HepG2 (cell line): ENCODE data around the gene SCFD1. TPM values are rescaled to one million over a fixed set of nuclear protein-coding genes. Genes with fewer than 3 reads are reported as not detected.

Experiments used
- ADNP ChIP-seq: sonication (generic); formaldehyde crosslinking; IDR thresholded peaks from 2 replicates; pipeline ENCODE4 v1.4.0; 2020; ENCODE audit warnings: missing genetic modification reagents
- ASH2L ChIP-seq: fragments of 300-600, 200-600 bp; sonication (generic); IDR thresholded peaks from 2 replicates; pipeline ENCODE4 v1.7.0; 2017; ENCODE audit warnings: low read depth, mild to moderate bottlenecking, moderate library complexity, mixed read lengths, low read length; ENCODE audit not compliant: insufficient read length
- ATAD3A ChIP-seq: sonication (generic); formaldehyde crosslinking; IDR thresholded peaks from 2 replicates; pipeline ENCODE4 v1.4.0; 2020; ENCODE audit warnings: missing genetic modification reagents
- CREBL2 ChIP-seq: sonication (generic); formaldehyde crosslinking; IDR thresholded peaks from 2 replicates; pipeline ENCODE4 v1.8.1; 2023; ENCODE audit warnings: missing genetic modification reagents, mild to moderate bottlenecking, borderline replicate concordance
- HNF4A ChIP-seq: sonication (generic); formaldehyde crosslinking; IDR thresholded peaks from 2 replicates; pipeline ENCODE4 v1.4.0; 2020; ENCODE audit warnings: missing genetic modification reagents
- KLF16 ChIP-seq, 2 experiments: sonication (generic) in 1 of 2; formaldehyde crosslinking in 1 of 2; IDR thresholded peaks; 2 replicates each; pipeline versions ENCODE4 v1.6.1 to v1.8.0; 2016 to 2023; ENCODE audit warnings: missing genetic modification reagents in 2 of 2, missing compliant biosample characterization in 1 of 2
- NFKB2 ChIP-seq: sonication (generic); formaldehyde crosslinking; IDR thresholded peaks from 2 replicates; pipeline ENCODE4 v1.4.0; 2020; ENCODE audit warnings: missing genetic modification reagents, borderline replicate concordance
- ONECUT2 ChIP-seq: sonication (generic); formaldehyde crosslinking; IDR thresholded peaks from 2 replicates; pipeline ENCODE4 v1.4.0; 2020; ENCODE audit warnings: missing genetic modification reagents
- PRPF4 ChIP-seq: fragments of 200-400 bp; formaldehyde crosslinking; IDR thresholded peaks from 2 replicates; pipeline ENCODE4 v1.6.1; 2016; ENCODE audit warnings: low read length, low read depth; ENCODE audit not compliant: poor library complexity, severe bottlenecking
- RARG ChIP-seq: sonication (generic); formaldehyde crosslinking; IDR thresholded peaks from 2 replicates; pipeline ENCODE4 v1.4.0; 2020; ENCODE audit warnings: low read depth, mild to moderate bottlenecking, missing genetic modification reagents
- SOX13 ChIP-seq, 3 experiments: fragments of 450-650 bp in 1 of 3; sonication (generic) in 1 of 3; formaldehyde crosslinking in 1 of 3; IDR thresholded peaks in 2 of 3; conservative IDR thresholded peaks in 1 of 3; 2 replicates each; pipeline versions ENCODE4 v1.5.0 to v1.6.1; 2016 to 2020; ENCODE audit warnings: antibody characterized with exemption in 1 of 3, mild to moderate bottlenecking in 1 of 3, missing compliant biosample characterization in 1 of 3, missing genetic modification reagents in 1 of 3, moderate library complexity in 1 of 3
- SP1 ChIP-seq, 2 experiments: fragments of 450-650 bp in 1 of 2; sonication (generic) in 1 of 2; formaldehyde crosslinking in 1 of 2; IDR thresholded peaks; 2 replicates each; pipeline versions ENCODE4 v1.4.0 to v1.6.1; 2016 to 2020; ENCODE audit warnings: missing genetic modification reagents in 1 of 2
- TAF1 ChIP-seq: sonication (generic); formaldehyde crosslinking; IDR thresholded peaks from 2 replicates; pipeline ENCODE4 v1.4.0; 2020; ENCODE audit warnings: missing genetic modification reagents
- XBP1 ChIP-seq: sonication (generic); formaldehyde crosslinking; IDR thresholded peaks from 2 replicates; pipeline ENCODE4 v1.5.0; 2020; ENCODE audit warnings: missing genetic modification reagents
- ZBTB42 ChIP-seq: sonication (generic); formaldehyde crosslinking; IDR thresholded peaks from 2 replicates; pipeline ENCODE4 v1.5.0; 2020; ENCODE audit warnings: mild to moderate bottlenecking, missing genetic modification reagents
- ZFP36L2 ChIP-seq: sonication (generic); formaldehyde crosslinking; IDR thresholded peaks from 2 replicates; pipeline ENCODE4 v1.4.0; 2020; ENCODE audit warnings: missing genetic modification reagents
- ZFYVE20 ChIP-seq: sonication (generic); formaldehyde crosslinking; IDR thresholded peaks from 2 replicates; pipeline ENCODE4 v1.8.0; 2023; ENCODE audit warnings: low read depth, mild to moderate bottlenecking, moderate library complexity, missing genetic modification reagents, borderline replicate concordance
- ZHX2 ChIP-seq, 2 experiments: sonication (generic) in 1 of 2; formaldehyde crosslinking in 1 of 2; IDR thresholded peaks; 2 replicates each; pipeline versions ENCODE4 v1.6.1 to v1.9.0; 2014 to 2022; ENCODE audit warnings: antibody characterized with exemption in 1 of 2, borderline replicate concordance in 1 of 2, inconsistent platforms in 1 of 2, low read depth in 1 of 2, missing genetic modification reagents in 1 of 2
- ZKSCAN5 ChIP-seq: sonication (generic); formaldehyde crosslinking; IDR thresholded peaks from 2 replicates; pipeline ENCODE4 v1.5.1; 2020; ENCODE audit warnings: mild to moderate bottlenecking, missing genetic modification reagents
- ZNF329 ChIP-seq: sonication (generic); formaldehyde crosslinking; IDR thresholded peaks from 2 replicates; pipeline ENCODE4 v1.9.0; 2021; ENCODE audit warnings: low read depth, mild to moderate bottlenecking, missing genetic modification reagents
- ZNF562 ChIP-seq: sonication (generic); formaldehyde crosslinking; IDR thresholded peaks from 2 replicates; pipeline ENCODE4 v1.8.0; 2022; ENCODE audit warnings: missing genetic modification reagents, borderline replicate concordance
- ZNF564 ChIP-seq: sonication (generic); formaldehyde crosslinking; IDR thresholded peaks from 2 replicates; pipeline ENCODE4 v1.8.1; 2023; ENCODE audit warnings: mild to moderate bottlenecking, missing genetic modification reagents
- ZNF713 ChIP-seq: sonication (generic); formaldehyde crosslinking; IDR thresholded peaks from 2 replicates; pipeline ENCODE4 v1.4.0; 2020; ENCODE audit warnings: mild to moderate bottlenecking, missing genetic modification reagents
- polyA plus RNA-seq, 8 experiments: library from polyadenylated mRNA; depleted of rRNA in 3 of 8; stranded (reverse) in 7 of 8; unstranded in 1 of 8; fragments of >200 nt; fragmentation: Illumina TruSeq in 4 of 8; extraction: Trizol in 4 of 8; gene quantifications; 2 replicates each; pipeline versions ENCODE4 v1.2.1 to v1.2.3, GENCODE V29; 2011 to 2016; ENCODE audit warnings: low read depth in 4 of 8, missing spikeins in 1 of 8, mixed read lengths in 1 of 8; ENCODE audit not compliant: insufficient read depth in 1 of 8
- total RNA-seq, 5 experiments: library from RNA; depleted of rRNA; stranded (reverse); fragments of >200 nt; fragmentation: Illumina TruSeq; extraction: Trizol; gene quantifications; 2 replicates each; pipeline ENCODE4 v1.2.3, GENCODE V29; 2016; ENCODE audit warnings: low read depth in 1 of 5

Gene SCFD1
- total and polyA plus RNA-seq, 2 of the 13 experiments (the other 11 are each of a cell fraction or from before 2014, with no cell fraction given), result 235 to 256 TPM

GRCh38 chr14:30621940-30622830 lies at the start of gene SCFD1 (continued):
- TF ChIP-seq ZNF562 (CRISPR knock-in tag) (no peak; the same call in 1 of the 2 replicates), ASH2L (peak; percentile 99), NFKB2 (CRISPR knock-in tag) (peak; percentile 100), ZBTB42 (CRISPR knock-in tag) (peak; percentile 56; the same call in 1 of the 2 replicates), ATAD3A (CRISPR knock-in tag) (no peak), CREBL2 (CRISPR knock-in tag) (peak; percentile 96), PRPF4 (no peak), HNF4A (CRISPR knock-in tag) (peak; percentile 54), TAF1 (CRISPR knock-in tag) (peak; percentile 100), SOX13 (IDR thresholded peaks at IDR 0.05) (peak; percentile 49; the same call in 1 of the 2 replicates), SOX13 (CRISPR knock-in tag; conservative IDR thresholded peaks at IDR 0.05 in 1 of 2, IDR thresholded peaks at IDR 0.05 in 1 of 2) (peak; percentile 86 to 88; a peak in 2 of 4 replicates), ONECUT2 (CRISPR knock-in tag) (peak; percentile 52), ZFP36L2 (no peak; the same call in 1 of the 2 replicates), ZKSCAN5 (CRISPR knock-in tag) (no peak), ZHX2 (IDR thresholded peaks at IDR 0.05; ENCODE audit: low read depth) (peak; percentile 91), ZHX2 (CRISPR knock-in tag; IDR thresholded peaks at IDR 0.05; ENCODE audit: borderline replicate concordance) (no peak), ADNP (CRISPR knock-in tag) (peak; percentile 82), SP1 (IDR thresholded peaks at IDR 0.05) (no peak), SP1 (CRISPR knock-in tag; IDR thresholded peaks at IDR 0.05) (peak; percentile 98), RARG (CRISPR knock-in tag) (peak; percentile 96), ZNF329 (CRISPR knock-in tag) (peak; percentile 95), ZNF713 (CRISPR knock-in tag) (peak; percentile 99), KLF16 (CRISPR knock-in tag; IDR thresholded peaks at IDR 0.05) (peak; percentile 91 to 100; a peak in 3 of 4 replicates), ZFYVE20 (no peak), XBP1 (CRISPR knock-in tag) (peak; percentile 99), ZNF564 (CRISPR knock-in tag) (peak; percentile 95)
